Sigmoid colon (tissue), 7 donors: ENCODE results near the gene TMEM198. TPM values are rescaled to one million over a fixed set of nuclear protein-coding genes. Genes with fewer than 3 reads are reported as not detected.

Experiments used
- DNase-seq: peaks from one replicate; pipeline ENCODE4 v3.0.0-alpha.2; 2019
- H3K27ac ChIP-seq, 4 donors: fragments of 200-600 bp; sonication (generic); one replicate each; pipeline ENCODE4 v1.5.1; 2016 to 2019; ENCODE audit warnings: mild to moderate bottlenecking in 1 of 4
- H3K27me3 ChIP-seq, 3 donors: fragments of 200-600 bp; sonication (generic); one replicate each; pipeline ENCODE4 v1.5.1; 2019; ENCODE audit warnings: mild to moderate bottlenecking in 1 of 3
- H3K36me3 ChIP-seq, 4 donors: fragments of 200-600 bp; sonication (generic); one replicate each; pipeline ENCODE4 v1.5.1; 2016 to 2019
- H3K4me1 ChIP-seq, 4 donors: fragments of 200-600 bp; sonication (generic); one replicate each; pipeline ENCODE4 v1.5.1; 2017 to 2019
- H3K4me3 ChIP-seq, 4 donors: fragments of 200-600 bp; sonication (generic); one replicate each; pipeline ENCODE4 v1.5.1; 2017 to 2019; ENCODE audit warnings: mild to moderate bottlenecking in 2 of 4, moderate library complexity in 1 of 4
- H3K9me3 ChIP-seq, 4 donors: fragments of 200-600 bp in 3 of 4; sonication (generic) in 3 of 4; one replicate each; pipeline versions ENCODE4 v1.5.1 to v1.6.1; 2013 to 2019
- EP300 ChIP-seq, 4 donors: sonication (generic); formaldehyde crosslinking; IDR thresholded peaks; one replicate each; pipeline ENCODE4 v1.6.1; 2017; ENCODE audit warnings: antibody characterized with exemption in 4 of 4
- POLR2A ChIP-seq, 2 donors: fragments of 450-650 bp; IDR thresholded peaks; one replicate each; pipeline ENCODE4 v1.6.1; 2016; ENCODE audit warnings: antibody characterized with exemption in 2 of 2, mild to moderate bottlenecking in 2 of 2, moderate library complexity in 2 of 2
- POLR2AphosphoS5 ChIP-seq, 4 donors: sonication (generic); formaldehyde crosslinking; IDR thresholded peaks; one replicate each; pipeline ENCODE4 v1.6.1; 2017; ENCODE audit warnings: antibody characterized with exemption in 4 of 4
- WGBS, 2 donors: extraction: QIAGEN DNeasy Blood & Tissue Kit; methylation state at CpG; one replicate each; pipeline ENCODE4 v1.1.7; 2013; 5-methylcytosine and 5-hydroxymethylcytosine counted together
- intact Hi-C: fragments of 100-400 bp; cut with DNase I; formaldehyde crosslinking; loops from one replicate; pipeline ENCODE4 v1.15.1; 2023
- polyA plus RNA-seq, 3 donors: library from polyadenylated mRNA; stranded (reverse); fragments of 200-250 nt; gene quantifications; one replicate each; pipeline ENCODE4 v1.2.3, GENCODE V29; 2013
- total RNA-seq, 4 donors: library from RNA; depleted of rRNA; stranded (reverse); fragments of >200 nt; gene quantifications; one replicate each; pipeline ENCODE4 v1.1.0, GENCODE V29; 2016
- TF ChIP-seq, protein P1 (sequence below), 4 experiments: fragments of 450-650 bp in 3 of 4; fragments of 200-600 bp in 1 of 4; IDR thresholded peaks; one replicate each; pipeline ENCODE4 v1.5.1; 2016 to 2019; ENCODE audit warnings: antibody characterized with exemption in 4 of 4, mild to moderate bottlenecking in 3 of 4, moderate library complexity in 2 of 4
- donor health status: healthy with polysubstance abuse.
- donor health status: Bipolar disorder and iron deficiency.
- donor health status: healthy.

TMEM198 gene
- total and polyA plus RNA-seq, 7 donors: 0.71 to 3.9 (median 1.6) TPM; not detected in 1

DNA sequence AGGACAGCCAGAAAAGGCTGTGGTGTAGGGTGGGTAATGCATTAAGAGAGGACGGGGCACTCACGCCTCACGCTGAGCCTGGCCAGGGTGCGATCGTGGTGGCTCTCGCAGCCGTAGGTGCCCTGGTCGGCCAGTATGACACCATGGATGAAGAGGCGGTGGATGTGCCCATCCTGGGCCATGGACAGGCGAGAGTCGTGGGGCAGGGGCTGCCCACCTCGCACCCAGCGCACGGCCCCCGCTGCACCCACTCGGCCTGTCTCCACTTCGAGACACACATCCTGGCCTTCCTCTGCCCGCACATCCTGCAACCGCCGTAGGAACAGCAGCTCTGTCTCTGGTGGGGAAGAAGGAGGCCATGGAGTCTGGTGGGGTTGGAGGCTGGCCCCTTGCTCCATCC, 12.1 kb downstream of the TMEM198 start:
- intact Hi-C loops: no loop called here
- peaks cover 0 to 24% (median 0%) of the 10 kb centered on the region in 4 donors for H3K36me3 ChIP-seq

DNA sequence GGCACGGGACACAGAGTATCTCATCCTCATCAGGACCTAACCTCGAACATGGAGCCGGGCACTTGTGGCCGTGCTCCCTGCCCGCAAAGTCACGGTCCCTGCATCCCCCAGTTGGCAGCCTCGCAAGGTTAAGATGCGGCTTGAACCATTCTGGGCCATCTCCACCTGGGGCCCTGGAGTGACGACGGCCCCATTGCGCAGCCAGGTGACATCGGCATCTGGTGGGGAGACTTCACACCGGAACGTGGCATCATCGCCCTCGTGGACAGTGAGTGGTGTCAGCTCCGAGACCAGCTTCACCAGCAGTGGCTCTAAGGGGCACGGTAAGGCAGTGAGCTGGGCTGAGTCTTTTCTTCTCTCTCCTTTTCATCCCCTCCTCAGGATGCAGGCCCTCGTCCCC, 12.6 kb downstream of the TMEM198 start:
- peaks cover 0 to 24% (median 0%) of the 10 kb centered on the region in 4 donors for H3K36me3 ChIP-seq
- TF ChIP-seq EP300 (IDR thresholded peaks at IDR 0.05): no peak
- TF ChIP-seq, protein P1, sequence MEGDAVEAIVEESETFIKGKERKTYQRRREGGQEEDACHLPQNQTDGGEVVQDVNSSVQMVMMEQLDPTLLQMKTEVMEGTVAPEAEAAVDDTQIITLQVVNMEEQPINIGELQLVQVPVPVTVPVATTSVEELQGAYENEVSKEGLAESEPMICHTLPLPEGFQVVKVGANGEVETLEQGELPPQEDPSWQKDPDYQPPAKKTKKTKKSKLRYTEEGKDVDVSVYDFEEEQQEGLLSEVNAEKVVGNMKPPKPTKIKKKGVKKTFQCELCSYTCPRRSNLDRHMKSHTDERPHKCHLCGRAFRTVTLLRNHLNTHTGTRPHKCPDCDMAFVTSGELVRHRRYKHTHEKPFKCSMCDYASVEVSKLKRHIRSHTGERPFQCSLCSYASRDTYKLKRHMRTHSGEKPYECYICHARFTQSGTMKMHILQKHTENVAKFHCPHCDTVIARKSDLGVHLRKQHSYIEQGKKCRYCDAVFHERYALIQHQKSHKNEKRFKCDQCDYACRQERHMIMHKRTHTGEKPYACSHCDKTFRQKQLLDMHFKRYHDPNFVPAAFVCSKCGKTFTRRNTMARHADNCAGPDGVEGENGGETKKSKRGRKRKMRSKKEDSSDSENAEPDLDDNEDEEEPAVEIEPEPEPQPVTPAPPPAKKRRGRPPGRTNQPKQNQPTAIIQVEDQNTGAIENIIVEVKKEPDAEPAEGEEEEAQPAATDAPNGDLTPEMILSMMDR (IDR thresholded peaks at IDR 0.05): no peak
- TF ChIP-seq POLR2AphosphoS5 (IDR thresholded peaks at IDR 0.05): no peak
- TF ChIP-seq POLR2A (IDR thresholded peaks at IDR 0.05): no peak
- DNase-seq: no peak
- intact Hi-C loops: no loop called here
- no peak overlapping the region for H3K27ac ChIP-seq
- no peaks in the 10 kb centered on the region for H3K9me3 ChIP-seq
- 92 to 93% methylated on average over 19 of the region's 19 CpGs for WGBS, 2 donors
- peaks cover 0 to 24% (median 20%) of the 10 kb centered on the region in 4 donors for H3K4me1 ChIP-seq
- no peak overlapping the region for H3K4me3 ChIP-seq
- peaks cover 0 to 13% (median 0%) of the 10 kb centered on the region in 3 donors for H3K27me3 ChIP-seq

More for the DNA sequence above, 12.1 kb downstream of the TMEM198 start:
- no peak overlapping the region for H3K27ac ChIP-seq
- no peak for TF ChIP-seq POLR2AphosphoS5 (IDR thresholded peaks at IDR 0.05)
- peaks cover 0 to 13% (median 0%) of the 10 kb centered on the region in 3 donors for H3K27me3 ChIP-seq
- DNase-seq: no peak
- WGBS, 2 donors: 95 to 97% methylated on average over 20 of the region's 20 CpGs
- H3K4me3 ChIP-seq: no peak overlapping the region
- H3K9me3 ChIP-seq: no peaks in the 10 kb centered on the region
- peaks cover 0 to 27% (median 24%) of the 10 kb centered on the region in 4 donors for H3K4me1 ChIP-seq

DNA sequence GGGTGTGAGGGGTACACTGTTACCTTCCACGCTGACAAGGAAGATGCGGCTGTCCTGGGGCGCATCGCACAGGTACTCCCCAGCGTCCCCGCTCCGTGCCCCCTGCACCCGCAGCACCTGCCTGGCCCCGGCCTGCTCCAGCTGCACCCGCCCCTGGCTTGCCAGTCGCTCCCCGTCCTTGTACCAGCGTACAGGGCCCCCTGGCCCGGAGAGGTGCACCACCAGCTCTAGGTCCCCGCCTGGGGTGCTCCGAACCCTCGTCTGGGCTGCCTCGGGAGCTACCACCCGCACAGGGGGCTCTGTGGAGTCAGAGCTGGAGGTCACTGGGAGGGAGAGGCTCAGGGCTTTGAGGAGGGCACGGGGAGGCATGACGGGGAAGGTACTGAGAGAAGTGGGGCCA, 13.5 kb downstream of the TMEM198 start:
- 91 to 92% methylated on average over 21 of the region's 21 CpGs for WGBS, 2 donors
- Histone ChIP-seq H3K4me3 (no peak overlapping the region), H3K27ac (no peak overlapping the region), H3K27me3 (peaks cover 0 to 4% (median 0%) of the 10 kb centered on the region in 3 donors), H3K36me3 (peaks cover 0 to 32% (median 2%) of the 10 kb centered on the region in 4 donors), H3K4me1 (peaks cover 0 to 15% (median 11%) of the 10 kb centered on the region in 4 donors), H3K9me3 (no peaks in the 10 kb centered on the region)
- TF ChIP-seq, protein P1 (IDR thresholded peaks at IDR 0.05): no peak
- TF ChIP-seq EP300 (IDR thresholded peaks at IDR 0.05) (no peak), POLR2A (IDR thresholded peaks at IDR 0.05) (no peak), POLR2AphosphoS5 (IDR thresholded peaks at IDR 0.05) (no peak)
- intact Hi-C loops: no loop called here
- no peak for DNase-seq

DNA sequence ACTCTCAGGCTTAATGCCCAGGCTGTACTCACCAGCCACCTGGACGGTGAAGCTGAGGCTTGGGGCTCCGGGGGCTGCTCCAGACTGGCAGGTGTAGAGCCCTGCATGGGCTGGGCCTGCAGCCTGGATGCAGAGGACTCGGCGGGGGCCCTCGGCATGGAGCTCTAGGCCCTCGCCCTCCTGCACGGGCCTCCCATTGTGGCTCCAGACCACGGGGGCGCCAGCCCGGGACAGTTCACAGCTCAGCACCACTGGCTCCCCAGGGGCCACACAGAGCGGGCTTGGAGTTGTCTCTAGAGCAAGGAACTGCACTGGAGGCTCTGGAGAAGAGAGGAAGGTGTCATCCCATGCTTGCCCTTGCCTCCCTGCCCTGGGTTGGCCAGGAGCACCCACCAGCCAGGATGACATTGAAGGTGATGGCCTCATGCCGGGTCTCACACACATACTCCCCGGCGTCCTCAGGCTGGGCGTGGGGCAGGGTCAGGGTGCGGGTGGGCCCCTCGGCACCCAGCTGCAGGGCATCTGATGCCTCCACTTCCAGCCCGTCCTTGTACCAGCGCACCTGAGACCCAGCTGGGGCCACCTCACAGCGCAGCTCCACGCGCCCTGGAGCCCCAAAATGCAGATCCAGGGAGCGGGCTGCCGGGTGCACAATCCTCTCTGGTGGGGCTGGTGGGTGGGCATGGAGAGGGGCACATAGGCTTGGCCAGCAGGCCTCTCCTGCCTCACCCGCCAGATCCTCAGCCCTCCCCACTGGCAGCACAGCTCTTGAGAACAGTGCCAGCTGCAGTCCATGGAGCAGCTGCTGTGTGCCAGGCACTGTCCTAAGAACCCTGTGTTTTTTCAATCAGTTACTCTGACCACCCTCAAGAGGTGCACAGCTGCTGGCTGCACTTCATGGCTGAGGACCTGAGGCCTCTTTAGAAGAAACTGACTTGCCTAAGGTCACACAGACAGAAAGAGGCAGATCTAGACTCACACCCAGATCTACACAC, 14.3 kb downstream of the TMEM198 start:
- DNase-seq: no peak
- Histone ChIP-seq H3K36me3 (peaks cover 0 to 40% (median 2%) of the 10 kb centered on the region in 4 donors), H3K9me3 (no peaks in the 10 kb centered on the region), H3K27me3 (peaks cover 0 to under 1% (median 0%) of the 10 kb centered on the region in 3 donors), H3K4me3 (no peak overlapping the region), H3K27ac (no peak overlapping the region), H3K4me1 (peaks cover 0 to 7% (median 5%) of the 10 kb centered on the region in 4 donors)
- intact Hi-C loops: no loop called here
- TF ChIP-seq POLR2AphosphoS5 (IDR thresholded peaks at IDR 0.05): no peak
- TF ChIP-seq POLR2A (IDR thresholded peaks at IDR 0.05): no peak
- TF ChIP-seq EP300 (IDR thresholded peaks at IDR 0.05): no peak
- TF ChIP-seq, protein P1 (IDR thresholded peaks at IDR 0.05): no peak
- WGBS, 2 donors: 92 to 94% methylated on average over 25 of the region's 25 CpGs
